ENCODE results near the gene C16orf78. TPM values are rescaled to one million over a fixed set of nuclear protein-coding genes. Genes with fewer than 3 reads are reported as not detected.

C16orf78 gene
- total and polyA plus RNA-seq, 2 of the 4 experiments (the other 2 are of a cell fraction), result not detected

GRCh38 chr16:49439676-49440075 lies 66.1 kb downstream of the C16orf78 start:
- dilution Hi-C loops (cut with HindIII; ENCODE audit: low sequenced_read_pairs, unreplicated experiment), result no loop called here
- Histone ChIP-seq H2BK5ac (ENCODE audit: low read depth, low read length, poor library complexity, severe bottlenecking) (no peak overlapping the region), H2BK120ac (ENCODE audit: low read depth, low read length) (no peak overlapping the region), H3K4me2 (ENCODE audit: low read depth, low read length) (no peak overlapping the region), H4K8ac (ENCODE audit: low read depth in 2 of 2, low read length in 2 of 2) (no peak overlapping the region), H3K36me3 (ENCODE audit: control insufficient read depth, insufficient read depth, low read length) (no peaks in the 10 kb centered on the region), H3K4me1 (ENCODE audit: control insufficient read depth, insufficient read depth, low read length) (no peaks in the 10 kb centered on the region), H3K56ac (ENCODE audit: extremely low read depth, insufficient read depth, low read length) (no peak overlapping the region), H3K23ac (ENCODE audit: low read depth, low read length) (no peak overlapping the region), H4K20me1 (ENCODE audit: insufficient read depth, low read length) (no peaks in the 10 kb centered on the region), H4K5ac (ENCODE audit: low read depth, low read length) (no peak overlapping the region), H3K9me3 (ENCODE audit: control insufficient read depth, insufficient read depth, low read length) (no peaks in the 10 kb centered on the region), H3K4ac (ENCODE audit: low read depth, low read length) (no peak overlapping the region), H2AK9ac (replicated peaks; ENCODE audit: low read depth, low read length, poor library complexity) (no peak overlapping the region), H3K9ac (ENCODE audit: low read depth, low read length) (no peak overlapping the region), H2BK15ac (ENCODE audit: low read depth, low read length) (no peak overlapping the region), H3K9me1 (ENCODE audit: insufficient read depth, low read length) (no peaks in the 10 kb centered on the region), H3K14ac (replicated peaks; ENCODE audit: low read depth, low read length) (no peak overlapping the region), H3K4me3 (ENCODE audit: insufficient read depth, low read depth, low read length) (no peak overlapping the region), H2BK20ac (ENCODE audit: low read depth, low read length) (no peak overlapping the region), H3K79me1 (ENCODE audit: low read depth in 1 of 2, low read length in 2 of 2) (no peaks in the 10 kb centered on the region), H3K18ac (ENCODE audit: low read depth, low read length) (no peak overlapping the region), H3K27me3 (ENCODE audit: control insufficient read depth, insufficient read depth, low read length) (peaks cover 3% of the 10 kb centered on the region; the same call in 1 of the 2 replicates), H3K27ac (ENCODE audit: insufficient read depth, low read length) (no peak overlapping the region), H2AK5ac (ENCODE audit: low read depth, low read length) (no peak overlapping the region), H2AFZ (replicated peaks; ENCODE audit: low read length, poor library complexity) (no peak overlapping the region), H4K91ac (ENCODE audit: insufficient read depth, low read depth, low read length) (no peak overlapping the region)
- no peak for ATAC-seq (ENCODE audit: low read depth)
- ChIA-PET POLR2A (ENCODE audit: unreplicated experiment) (no interaction called here), CTCF (no interaction called here)
- TF ChIP-seq ELK1 (IDR thresholded peaks at IDR 0.05; ENCODE audit: borderline replicate concordance, low read depth, low read length), result no peak
- no peak for TF ChIP-seq NFE2L2 (IDR thresholded peaks at IDR 0.05; ENCODE audit: low read depth, low read length)
- no peak for TF ChIP-seq USF2 (IDR thresholded peaks at IDR 0.05; ENCODE audit: low read depth, low read length)
- no peak for TF ChIP-seq FOS (IDR thresholded peaks at IDR 0.05; ENCODE audit: low read depth, low read length)
- TF ChIP-seq RCOR1 (IDR thresholded peaks at IDR 0.05; ENCODE audit: insufficient replicate concordance, low read length), result no peak
- no peak for TF ChIP-seq CEBPB (IDR thresholded peaks at IDR 0.05; ENCODE audit: low read depth, low read length)
- no peak for TF ChIP-seq MXI1 (IDR thresholded peaks at IDR 0.05; ENCODE audit: borderline replicate concordance, low read depth, low read length)
- TF ChIP-seq RAD21 (IDR thresholded peaks at IDR 0.05; ENCODE audit: low read length), result no peak
- no peak for TF ChIP-seq CTCF (conservative IDR thresholded peaks at IDR 0.05; ENCODE audit: low read depth, low read length)
- TF ChIP-seq RFX5 (IDR thresholded peaks at IDR 0.05; ENCODE audit: low read depth, low read length), result no peak
- TF ChIP-seq SMC3 (IDR thresholded peaks at IDR 0.05; ENCODE audit: low read depth, low read length), result no peak
- TF ChIP-seq POLR2A (IDR thresholded peaks at IDR 0.05; ENCODE audit: low read depth, low read length), result no peak
- TF ChIP-seq CHD1 (IDR thresholded peaks at IDR 0.05; ENCODE audit: low read depth, low read length), result no peak
- TF ChIP-seq MAFK (IDR thresholded peaks at IDR 0.05; ENCODE audit: low read depth, low read length), result no peak
- TF ChIP-seq BHLHE40 (IDR thresholded peaks at IDR 0.05; ENCODE audit: low read depth, low read length), result no peak
- TF ChIP-seq MAZ (IDR thresholded peaks at IDR 0.05; ENCODE audit: borderline replicate concordance, low read depth, low read length), result no peak
- BruUV-seq (replicated peaks), result no TSS peak
- no peak for DNase-seq
- intact Hi-C loops (cut with micrococcal nuclease), result no loop called here
- no CpG with 5 or more reads among the region's 4 CpGs for WGBS, 2 experiments (ENCODE audit: extremely low coverage in 2 of 2, insufficient read length in 1 of 2)
- in situ Hi-C loops (cut with MboI; ENCODE audit: low sequenced_read_pairs), result no loop called here
